NB4 (cell line): ENCODE measurements around the gene AP3M1.

ENCODE experiments used
- CTCF ChIP-seq: IDR thresholded peaks from one replicate; pipeline ENCODE4 v1.5.1; 2012; ENCODE audit warnings: low read depth, low read length
- MAX ChIP-seq: IDR thresholded peaks from 2 replicates; pipeline ENCODE4 v1.6.1; 2011; ENCODE audit warnings: low read depth, low read length
- MYC ChIP-seq: IDR thresholded peaks from 2 replicates; pipeline ENCODE4 v1.6.1; 2011; ENCODE audit warnings: low read depth, low read length
- POLR2A ChIP-seq: IDR thresholded peaks from 2 replicates; pipeline ENCODE4 v1.6.1; 2011; ENCODE audit warnings: mild to moderate bottlenecking; ENCODE audit not compliant: insufficient read length; ENCODE audit errors: extremely low read depth

- no peak for TF ChIP-seq CTCF
- no peak for TF ChIP-seq POLR2A
- no peak for TF ChIP-seq MAX
- no peak for TF ChIP-seq MYC
Measured at GRCh38 chr10:74109452-74109851, 41.2 kb downstream of the AP3M1 start.
